Endodermal cell (in vitro differentiated cells): ENCODE measurements around the gene MAF. TPM values are rescaled to one million over a fixed set of nuclear protein-coding genes. Genes with fewer than 3 reads are reported as not detected.

ENCODE experiments used
- DNase-seq: peaks from one replicate; pipeline ENCODE4 v3.0.0-alpha.2; 2017
- H3K27ac ChIP-seq: 2 replicates; pipeline ENCODE4 v1.5.1; 2013; ENCODE audit warnings: mild to moderate bottlenecking, low read depth, low read length, moderate library complexity
- H3K27me3 ChIP-seq: 2 replicates; pipeline ENCODE4 v1.6.1; 2013; ENCODE audit warnings: mild to moderate bottlenecking, low read length, moderate library complexity; ENCODE audit not compliant: insufficient read depth, control insufficient read depth, poor library complexity, severe bottlenecking
- H3K36me3 ChIP-seq: 2 replicates; pipeline ENCODE4 v1.7.0; 2013; ENCODE audit warnings: mild to moderate bottlenecking, low read length, moderate library complexity; ENCODE audit not compliant: control insufficient read depth, insufficient read depth
- H3K4me1 ChIP-seq: one replicate; pipeline ENCODE4 v1.7.0; 2013; ENCODE audit warnings: low read length; ENCODE audit not compliant: control insufficient read depth, insufficient read depth
- H3K4me3 ChIP-seq: 2 replicates; pipeline ENCODE4 v1.5.1; 2013; ENCODE audit warnings: mild to moderate bottlenecking, low read length, moderate library complexity
- H3K9ac ChIP-seq: 2 replicates; pipeline ENCODE4 v1.6.1; 2013; ENCODE audit warnings: mild to moderate bottlenecking, low read length, moderate library complexity; ENCODE audit not compliant: poor library complexity, severe bottlenecking; ENCODE audit errors: extremely low read depth
- H3K9me3 ChIP-seq: 2 replicates; pipeline ENCODE4 v1.6.1; 2013; ENCODE audit warnings: mild to moderate bottlenecking, low read length, moderate library complexity; ENCODE audit not compliant: control insufficient read depth
- H3K27ac Mint-ChIP-seq: 2 replicates; pipeline ENCODE4 v1.8.0; 2020; ENCODE audit warnings: mixed read lengths
- H3K27me3 Mint-ChIP-seq: 2 replicates; pipeline ENCODE4 v1.8.0; 2021; ENCODE audit warnings: mild to moderate bottlenecking, mixed read lengths; ENCODE audit not compliant: insufficient read depth
- H3K36me3 Mint-ChIP-seq: 2 replicates; pipeline ENCODE4 v1.8.0; 2020; ENCODE audit warnings: low read depth, mixed read lengths
- H3K4me1 Mint-ChIP-seq: 2 replicates; pipeline ENCODE4 v1.8.0; 2020; ENCODE audit warnings: mixed read lengths
- H3K4me3 Mint-ChIP-seq: 2 replicates; pipeline ENCODE4 v1.8.0; 2020; ENCODE audit warnings: mild to moderate bottlenecking, moderate library complexity, mixed read lengths
- H3K9me3 Mint-ChIP-seq: 2 replicates; pipeline ENCODE4 v1.8.0; 2020; ENCODE audit warnings: mild to moderate bottlenecking, mixed read lengths
- WGBS, 2 experiments: methylation state at CpG; one replicate each; pipeline versions ENCODE4 v1.1.5 to v1.1.7; 2013; ENCODE audit warnings: missing lambda C conversion rate in 2 of 2, mixed read lengths in 1 of 2; ENCODE audit not compliant: insufficient coverage in 1 of 2, insufficient read length in 1 of 2; 5-methylcytosine and 5-hydroxymethylcytosine counted together
- total RNA-seq, 2 donors: library from RNA; stranded (reverse); fragmentation: NEBNext Ultra II Directional in 1 of 2; extraction: Animal tissue kit (Norgen Biotek cat#: 25700) in 1 of 2; gene quantifications; 2 replicates in 1 of 2; 3 replicates in 1 of 2; pipeline ENCODE4 v1.2.1, GENCODE V29; 2021
- TF ChIP-seq, protein P1 (sequence below): fragments of 200-600 bp; sonication (generic); conservative IDR thresholded peaks from 2 replicates; pipeline ENCODE4 v1.5.0; 2021; ENCODE audit warnings: antibody characterized with exemption, mild to moderate bottlenecking

Gene MAF
- total RNA-seq, 2 donors from 2014 or later: 1.5 to 5.1 TPM

DNA sequence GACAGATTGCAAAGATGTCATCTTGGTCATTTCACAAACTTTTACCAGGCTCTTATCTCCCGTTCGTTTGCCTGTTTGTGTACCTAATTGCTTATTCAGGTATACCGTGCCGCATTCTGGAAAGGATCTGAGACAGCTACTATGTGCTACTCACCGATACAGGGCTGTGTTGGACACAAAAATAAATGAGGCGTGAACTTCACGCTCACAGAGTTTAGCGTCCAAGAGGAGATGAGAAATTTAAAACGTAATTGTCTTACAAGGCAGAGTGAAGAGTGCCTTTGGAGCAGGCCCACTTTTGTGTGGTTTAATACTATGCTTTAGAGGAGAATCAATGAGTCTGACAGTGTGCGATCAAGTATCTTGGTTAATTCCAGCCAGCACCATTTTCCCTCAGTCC lies 26.7 kb downstream of the MAF start:
- H3K4me3 ChIP-seq: no peak overlapping the region
- H3K27me3 Mint-ChIP-seq: peaks cover 57% of the 10 kb centered on the region

DNA sequence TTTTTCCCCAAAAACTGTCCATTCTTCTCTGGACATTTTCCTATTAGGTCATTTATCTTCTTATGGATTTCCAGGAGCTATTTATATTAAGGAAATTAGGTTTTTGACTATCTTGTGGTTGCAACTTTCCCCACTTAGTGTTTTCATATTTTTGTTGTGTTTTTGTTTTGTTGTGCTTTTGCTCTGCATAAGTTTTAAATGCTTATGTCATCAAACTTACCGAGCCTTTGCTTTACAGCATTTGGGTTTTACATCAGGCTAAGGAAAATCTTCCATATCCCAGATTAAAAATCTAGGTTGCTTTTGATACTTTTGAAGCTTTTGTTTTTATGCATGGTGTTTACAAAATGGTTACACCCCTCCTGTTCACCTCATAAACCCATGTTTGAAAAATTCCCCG lies 27.5 kb downstream of the MAF start:
- Histone ChIP-seq H3K4me3 (no peak overlapping the region), H3K27ac (no peak overlapping the region), H3K4me1 (peaks cover 9% of the 10 kb centered on the region), H3K27me3 (peaks cover 85% of the 10 kb centered on the region), H3K9me3 (no peaks in the 10 kb centered on the region), H3K36me3 (no peaks in the 10 kb centered on the region), H3K9ac (no peak overlapping the region)
- 0 to 47% methylated on average over 1 to 2 of the region's 2 CpGs for WGBS, 2 experiments
- H3K4me3 Mint-ChIP-seq: no peak overlapping the region
- H3K9me3 Mint-ChIP-seq: no peaks in the 10 kb centered on the region
- TF ChIP-seq, protein P1, sequence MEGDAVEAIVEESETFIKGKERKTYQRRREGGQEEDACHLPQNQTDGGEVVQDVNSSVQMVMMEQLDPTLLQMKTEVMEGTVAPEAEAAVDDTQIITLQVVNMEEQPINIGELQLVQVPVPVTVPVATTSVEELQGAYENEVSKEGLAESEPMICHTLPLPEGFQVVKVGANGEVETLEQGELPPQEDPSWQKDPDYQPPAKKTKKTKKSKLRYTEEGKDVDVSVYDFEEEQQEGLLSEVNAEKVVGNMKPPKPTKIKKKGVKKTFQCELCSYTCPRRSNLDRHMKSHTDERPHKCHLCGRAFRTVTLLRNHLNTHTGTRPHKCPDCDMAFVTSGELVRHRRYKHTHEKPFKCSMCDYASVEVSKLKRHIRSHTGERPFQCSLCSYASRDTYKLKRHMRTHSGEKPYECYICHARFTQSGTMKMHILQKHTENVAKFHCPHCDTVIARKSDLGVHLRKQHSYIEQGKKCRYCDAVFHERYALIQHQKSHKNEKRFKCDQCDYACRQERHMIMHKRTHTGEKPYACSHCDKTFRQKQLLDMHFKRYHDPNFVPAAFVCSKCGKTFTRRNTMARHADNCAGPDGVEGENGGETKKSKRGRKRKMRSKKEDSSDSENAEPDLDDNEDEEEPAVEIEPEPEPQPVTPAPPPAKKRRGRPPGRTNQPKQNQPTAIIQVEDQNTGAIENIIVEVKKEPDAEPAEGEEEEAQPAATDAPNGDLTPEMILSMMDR: no peak
- no peak for DNase-seq
- H3K27me3 Mint-ChIP-seq: peaks cover 56% of the 10 kb centered on the region
- peaks cover 14% of the 10 kb centered on the region for H3K4me1 Mint-ChIP-seq
- no peaks in the 10 kb centered on the region for H3K36me3 Mint-ChIP-seq
- H3K27ac Mint-ChIP-seq: no peak overlapping the region

More for the DNA sequence above, 26.7 kb downstream of the MAF start:
- Mint-ChIP-seq H3K36me3 (no peaks in the 10 kb centered on the region), H3K9me3 (no peaks in the 10 kb centered on the region), H3K4me1 (peaks cover 14% of the 10 kb centered on the region), H3K4me3 (no peak overlapping the region), H3K27ac (no peak overlapping the region)
- no peak for DNase-seq
- Histone ChIP-seq H3K9me3 (no peaks in the 10 kb centered on the region), H3K27ac (no peak overlapping the region), H3K4me1 (peaks cover 9% of the 10 kb centered on the region), H3K9ac (no peak overlapping the region), H3K36me3 (no peaks in the 10 kb centered on the region), H3K27me3 (peaks cover 93% of the 10 kb centered on the region)
- TF ChIP-seq, protein P1: no peak
- 82% methylated on average over 9 to 10 of the region's 10 CpGs for WGBS, 2 experiments

DNA sequence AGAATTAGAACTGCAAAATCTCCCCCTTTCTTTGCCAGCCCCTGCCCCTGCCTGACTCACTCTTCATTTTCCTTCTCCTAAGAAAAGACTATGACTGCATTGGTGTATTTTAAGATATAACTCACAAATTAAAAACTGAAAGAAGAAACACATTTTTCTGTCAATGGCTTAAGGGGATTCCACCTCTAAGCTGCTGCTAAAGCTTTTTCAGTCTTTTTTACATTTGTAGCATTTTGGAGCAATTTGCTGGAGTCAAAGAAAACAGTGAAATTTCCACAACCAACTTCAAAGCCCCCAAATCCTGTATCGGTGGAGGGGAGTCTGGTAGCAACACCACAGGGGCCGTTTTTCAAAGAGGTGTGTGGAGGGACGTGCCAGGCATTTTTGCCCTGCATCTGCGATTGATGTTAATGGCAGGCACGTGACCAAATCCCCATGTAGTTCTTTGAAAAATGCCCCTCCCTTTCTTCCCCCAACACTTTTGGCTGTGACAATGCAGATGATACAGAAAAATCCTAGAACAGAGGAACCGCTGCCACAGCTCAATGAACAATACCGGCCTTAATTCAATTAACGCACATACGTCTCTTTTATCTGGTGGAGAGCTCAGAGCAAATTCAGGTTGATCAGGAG lies 28.5 kb downstream of the MAF start:
- no peak overlapping the region for H3K27ac Mint-ChIP-seq
- H3K36me3 ChIP-seq: no peaks in the 10 kb centered on the region
- peaks cover 9% of the 10 kb centered on the region for H3K4me1 Mint-ChIP-seq
- no peak overlapping the region for H3K4me3 ChIP-seq
- no peak overlapping the region for H3K9ac ChIP-seq
- H3K4me1 ChIP-seq: peaks cover 8% of the 10 kb centered on the region
- peaks cover 81% of the 10 kb centered on the region for H3K27me3 ChIP-seq
- no peaks in the 10 kb centered on the region for H3K9me3 ChIP-seq
- no peaks in the 10 kb centered on the region for H3K36me3 Mint-ChIP-seq
- 10 to 42% methylated on average over 2 to 9 of the region's 9 CpGs for WGBS, 2 experiments
- no peak overlapping the region for H3K4me3 Mint-ChIP-seq
- peaks cover 58% of the 10 kb centered on the region for H3K27me3 Mint-ChIP-seq
- TF ChIP-seq, protein P1: no peak
- peak; percentile 70 for DNase-seq
- H3K27ac ChIP-seq: no peak overlapping the region
- H3K9me3 Mint-ChIP-seq: no peaks in the 10 kb centered on the region
